NT2/D1 (cell line): ENCODE data around the gene CHRM1.
A peak's percentile ranks its signal among the peaks of the same experiment; 100 is the strongest.

Experiments
- DNase-seq: peaks from one replicate; pipeline ENCODE4 v3.0.0-alpha.2; 2011; ENCODE audit warnings: low read depth, low spot score
- H3K27me3 ChIP-seq: 2 replicates; pipeline ENCODE4 v1.6.0; 2011; ENCODE audit warnings: mild to moderate bottlenecking; ENCODE audit not compliant: insufficient read length, insufficient read depth
- H3K36me3 ChIP-seq: 2 replicates; pipeline ENCODE4 v1.6.1; 2011; ENCODE audit warnings: mild to moderate bottlenecking, low read length, mixed read lengths; ENCODE audit not compliant: insufficient read depth, insufficient read length
- H3K4me1 ChIP-seq: 2 replicates; pipeline ENCODE4 v1.5.1; 2011; ENCODE audit not compliant: insufficient read depth, insufficient read length
- H3K4me3 ChIP-seq: 2 replicates; pipeline ENCODE4 v1.5.1; 2011; ENCODE audit warnings: low read depth; ENCODE audit not compliant: insufficient read length
- H3K9ac ChIP-seq: 2 replicates; pipeline ENCODE4 v1.6.0; 2011; ENCODE audit warnings: low read depth; ENCODE audit not compliant: insufficient read length
- H3K9me3 ChIP-seq: 2 replicates; pipeline ENCODE4 v1.5.1; 2011; ENCODE audit warnings: mild to moderate bottlenecking, low read length; ENCODE audit not compliant: insufficient read depth
- SUZ12 ChIP-seq: IDR thresholded peaks from 2 replicates; pipeline ENCODE4 v1.6.1; 2011; ENCODE audit not compliant: insufficient read length, insufficient read depth; ENCODE audit errors: extremely low read depth
- YY1 ChIP-seq: IDR thresholded peaks from 2 replicates; pipeline ENCODE4 v1.6.1; 2011; ENCODE audit not compliant: insufficient read length, insufficient read depth
- ZNF274 ChIP-seq: IDR thresholded peaks from 2 replicates; pipeline ENCODE4 v1.6.1; 2011; ENCODE audit warnings: mild to moderate bottlenecking, low read depth, low read length

The CHRM1 gene

DNA sequence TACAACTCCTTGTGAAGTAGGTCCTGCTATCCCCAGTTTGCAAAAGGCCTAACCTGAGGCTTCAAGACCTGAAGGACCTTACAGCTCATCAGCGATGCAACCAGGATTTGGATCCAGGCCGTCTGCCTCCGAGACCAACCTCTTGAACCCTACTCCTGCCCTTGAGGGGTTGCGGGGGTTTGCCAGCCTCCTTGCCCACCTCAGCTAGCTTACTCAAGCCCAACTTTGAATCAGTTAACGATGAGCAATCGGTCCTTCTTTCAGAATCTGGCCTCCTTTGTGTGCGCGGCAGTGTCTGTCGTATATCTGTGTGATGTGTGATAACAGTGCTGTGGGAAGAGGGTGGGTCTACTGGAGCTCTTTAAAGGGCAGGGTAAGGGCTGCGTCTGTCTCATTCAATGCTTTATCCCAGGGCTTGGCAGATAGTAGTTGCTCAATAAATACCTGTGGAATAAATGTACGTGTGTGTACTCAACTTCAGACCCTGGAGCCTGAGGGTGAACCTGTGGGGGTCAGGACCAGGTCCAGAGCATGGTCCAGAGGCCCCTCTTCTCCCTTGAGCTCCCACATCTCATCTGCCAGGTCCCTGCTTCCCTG, 3.2 kb downstream of the CHRM1 start:
- H3K9ac ChIP-seq = no peak overlapping the region
- TF ChIP-seq SUZ12 = no peak
- TF ChIP-seq ZNF274 = no peak
- TF ChIP-seq YY1 = no peak
- H3K9me3 ChIP-seq = no peaks in the 10 kb centered on the region
- no peak overlapping the region for H3K4me3 ChIP-seq
- no peak for DNase-seq
- peaks cover 13% of the 10 kb centered on the region for H3K4me1 ChIP-seq
- no peaks in the 10 kb centered on the region for H3K36me3 ChIP-seq
- H3K27me3 ChIP-seq = peaks cover 9% of the 10 kb centered on the region

DNA sequence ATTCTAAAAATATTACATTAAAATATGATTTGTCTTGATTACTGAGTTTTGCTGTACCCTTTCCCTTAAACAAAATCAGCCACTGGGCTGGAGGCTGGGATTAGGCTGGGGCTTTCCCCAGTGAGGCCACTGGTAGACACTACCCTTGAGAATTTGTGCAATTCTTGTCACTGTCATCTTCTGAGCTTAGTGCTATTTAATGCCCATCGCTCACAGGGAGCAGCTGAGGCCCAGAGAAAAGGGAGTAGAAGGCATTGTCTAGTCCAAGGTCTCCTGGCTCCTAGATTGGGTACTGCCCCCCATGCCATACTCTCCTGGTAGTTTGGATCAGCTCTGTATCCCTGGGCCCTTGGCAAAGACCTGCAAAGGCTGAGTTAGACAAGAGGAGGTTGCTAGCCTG, 6.7 kb downstream of the CHRM1 start:
- H3K36me3 ChIP-seq = no peaks in the 10 kb centered on the region
- peaks cover 21% of the 10 kb centered on the region for H3K4me1 ChIP-seq
- H3K4me3 ChIP-seq = no peak overlapping the region
- no peak for TF ChIP-seq SUZ12
- no peak for TF ChIP-seq ZNF274
- no peak for TF ChIP-seq YY1
- no peak overlapping the region for H3K9ac ChIP-seq
- no peaks in the 10 kb centered on the region for H3K9me3 ChIP-seq
- no peaks in the 10 kb centered on the region for H3K27me3 ChIP-seq
- DNase-seq = no peak

DNA sequence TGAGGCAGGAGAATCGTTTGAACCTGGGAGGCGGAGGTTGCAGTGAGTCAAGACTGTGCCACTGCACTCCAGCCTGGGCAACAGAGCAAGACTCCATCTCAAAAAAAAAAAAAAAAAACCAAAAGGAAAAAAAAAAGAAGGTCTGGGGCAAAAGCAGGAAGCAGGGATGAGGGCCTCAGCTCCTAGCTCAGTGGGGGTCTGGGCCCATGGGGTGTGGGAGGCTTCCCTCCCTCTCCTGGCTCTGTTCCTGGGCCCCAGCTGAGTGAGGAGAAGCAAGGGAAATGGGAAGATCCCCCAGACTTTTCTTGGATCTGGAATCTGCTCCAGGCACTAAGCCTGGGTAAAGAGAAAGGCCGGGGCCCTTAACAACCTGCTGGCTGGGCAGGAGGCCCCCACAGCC, 8.9 kb downstream of the CHRM1 start:
- peaks cover 20% of the 10 kb centered on the region for H3K4me1 ChIP-seq
- H3K9ac ChIP-seq = no peak overlapping the region
- H3K9me3 ChIP-seq = peaks cover 8% of the 10 kb centered on the region; the same call in 1 of the 2 replicates
- TF ChIP-seq ZNF274 = no peak
- TF ChIP-seq SUZ12 = no peak
- TF ChIP-seq YY1 = no peak
- H3K27me3 ChIP-seq = peaks cover under 1% of the 10 kb centered on the region
- no peak overlapping the region for H3K4me3 ChIP-seq
- DNase-seq = no peak
- H3K36me3 ChIP-seq = no peaks in the 10 kb centered on the region

DNA sequence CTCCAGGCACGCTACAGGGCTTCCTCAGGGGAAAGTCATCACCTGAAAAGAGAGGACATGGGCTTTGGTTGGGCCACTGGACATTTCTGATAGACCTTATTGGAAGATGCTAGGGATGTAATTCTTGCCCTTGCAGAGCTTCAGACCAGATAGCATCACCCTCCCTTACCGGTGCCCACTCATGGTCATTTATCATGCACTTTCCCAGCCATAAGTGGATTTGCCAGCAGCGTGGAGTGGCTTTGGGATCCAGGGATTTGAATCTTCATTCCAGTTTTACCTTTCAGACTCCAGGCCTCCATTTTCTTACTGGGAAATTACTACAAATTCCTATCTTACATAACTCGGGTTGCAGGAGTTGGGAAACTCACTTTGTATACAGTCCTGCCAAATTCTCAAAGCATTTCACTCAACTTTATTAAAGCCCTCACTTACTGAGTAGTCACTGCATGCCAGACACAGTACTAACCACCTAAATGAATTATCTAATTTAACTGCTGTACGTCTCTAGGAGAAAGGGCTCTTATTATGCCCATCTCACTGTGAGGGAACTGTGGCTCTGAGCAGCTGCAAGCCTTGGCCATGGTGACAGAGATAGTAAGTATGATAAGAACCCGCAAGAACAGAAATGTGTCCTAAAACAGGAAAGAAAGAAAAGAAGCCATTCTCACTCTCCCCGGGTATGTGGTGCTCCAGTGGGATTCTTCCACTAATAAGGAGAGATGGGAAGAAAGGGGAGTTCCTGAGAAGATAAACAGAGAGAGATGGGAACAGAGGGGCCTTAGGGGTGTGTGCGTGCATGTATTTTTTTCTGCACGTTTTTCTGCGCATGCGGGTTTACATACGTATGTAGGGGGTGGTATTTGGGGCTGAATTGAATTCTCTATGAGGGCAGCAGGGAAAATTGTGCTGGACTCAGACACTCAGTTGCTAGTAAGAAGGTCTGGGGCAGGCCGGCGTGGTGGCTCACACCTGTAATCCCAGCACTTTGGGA, 9.7 kb downstream of the CHRM1 start:
- H3K36me3 ChIP-seq = no peaks in the 10 kb centered on the region
- no peak for DNase-seq
- TF ChIP-seq ZNF274 = no peak
- no peak for TF ChIP-seq YY1
- no peak for TF ChIP-seq SUZ12
- no peak overlapping the region for H3K9ac ChIP-seq
- H3K4me3 ChIP-seq = no peak overlapping the region
- H3K27me3 ChIP-seq = peaks cover 4% of the 10 kb centered on the region
- H3K9me3 ChIP-seq = peaks cover 11% of the 10 kb centered on the region; the same call in 1 of the 2 replicates
- H3K4me1 ChIP-seq = peaks cover 20% of the 10 kb centered on the region

DNA sequence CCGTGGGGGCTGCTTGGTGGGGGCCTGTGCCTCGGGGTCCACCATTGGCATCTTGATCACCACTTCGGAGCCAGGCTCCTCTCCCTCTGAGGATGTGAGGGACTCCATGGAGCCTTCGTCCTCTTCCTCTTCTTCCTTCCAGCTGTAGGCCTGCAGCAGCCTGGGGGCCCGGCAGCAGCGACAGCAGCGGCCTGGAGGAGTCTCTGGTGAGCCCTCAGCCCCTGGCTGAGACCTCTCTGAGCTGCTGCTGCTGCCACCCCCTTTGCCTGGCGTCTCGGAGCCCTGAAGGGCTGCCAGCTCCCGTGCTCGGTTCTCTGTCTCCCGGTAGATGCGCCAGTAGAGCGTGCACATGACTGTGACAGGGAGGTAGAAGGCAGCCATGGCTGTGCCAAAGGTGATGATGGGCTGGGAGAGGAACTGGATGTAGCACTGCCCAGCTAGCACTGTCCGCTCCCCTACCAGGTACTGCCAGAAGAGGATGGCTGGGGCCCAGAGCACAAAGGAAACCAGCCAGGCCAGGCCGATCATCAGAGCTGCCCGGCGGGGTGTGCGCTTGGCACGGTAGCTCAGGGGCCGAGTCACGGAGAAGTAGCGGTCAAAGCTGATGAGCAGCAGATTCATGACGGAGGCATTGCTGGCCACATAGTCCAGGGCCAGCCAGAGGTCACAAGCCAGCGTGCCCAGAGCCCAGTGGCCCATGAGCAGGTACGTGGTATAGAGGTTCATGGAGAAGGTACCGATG, 10.9 kb downstream of the CHRM1 start:
- DNase-seq = no peak
- Histone ChIP-seq H3K9ac (no peak overlapping the region), H3K36me3 (no peaks in the 10 kb centered on the region), H3K4me1 (peaks cover 20% of the 10 kb centered on the region), H3K4me3 (no peak overlapping the region), H3K27me3 (peaks cover 8% of the 10 kb centered on the region), H3K9me3 (peaks cover 11% of the 10 kb centered on the region; the same call in 1 of the 2 replicates)
- TF ChIP-seq YY1 (no peak), SUZ12 (no peak), ZNF274 (no peak)

DNA sequence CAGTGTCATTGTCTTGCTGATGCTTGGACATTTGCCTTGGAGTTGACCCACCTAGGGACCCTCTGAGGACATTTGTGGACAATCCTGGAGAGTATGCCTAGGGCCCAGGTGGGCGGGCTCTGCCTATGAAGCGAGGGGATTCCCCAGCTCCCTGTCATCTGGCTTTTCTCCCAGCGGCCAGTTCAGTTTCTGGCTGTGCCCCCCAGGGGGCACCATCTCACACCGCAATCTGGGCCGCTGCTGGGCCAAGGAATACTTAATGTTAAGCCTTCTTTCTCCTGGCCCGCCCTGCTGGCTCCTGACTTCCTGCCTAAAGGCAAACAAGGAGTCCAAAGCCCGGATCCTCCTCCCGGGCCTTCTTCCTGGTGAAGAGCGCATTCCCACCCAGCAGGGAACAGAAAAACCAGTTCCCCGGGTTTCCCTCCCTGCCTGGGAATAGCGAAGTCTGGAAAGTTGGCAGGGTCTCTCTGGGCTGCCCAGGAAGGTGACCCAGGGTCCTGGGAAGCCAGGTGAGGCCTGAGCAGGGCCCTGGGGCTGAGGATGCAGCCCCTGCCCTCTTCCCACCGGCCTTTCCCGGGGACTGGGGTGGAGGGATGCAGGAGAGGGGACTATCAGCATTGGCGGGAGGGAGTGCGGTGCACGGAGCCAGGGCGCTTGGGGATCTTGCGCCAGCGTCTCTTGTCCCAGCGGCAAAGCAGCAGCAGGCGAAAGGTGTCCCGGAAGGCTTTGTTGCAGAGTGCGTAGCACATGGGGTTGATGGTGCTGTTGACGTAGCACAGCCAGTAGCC, 11.9 kb downstream of the CHRM1 start:
- peak; percentile 90 for DNase-seq
- peak overlapping the region; percentile 62 for H3K9ac ChIP-seq
- no peak overlapping the region for H3K4me3 ChIP-seq

More for the DNA sequence above, 11.9 kb downstream of the CHRM1 start:
- Histone ChIP-seq H3K27me3 (peaks cover 8% of the 10 kb centered on the region), H3K9me3 (peaks cover 11% of the 10 kb centered on the region; the same call in 1 of the 2 replicates), H3K4me1 (peaks cover 20% of the 10 kb centered on the region), H3K36me3 (no peaks in the 10 kb centered on the region)
- TF ChIP-seq SUZ12 (no peak), YY1 (no peak), ZNF274 (no peak)
